HUES64 (cell line): ENCODE measurements around the gene SVOP.
"Not testable (repeated sequence)": the region's sequence is repeated elsewhere in the genome, so short reads cannot be mapped to it uniquely, and the experiment has no call there.

ENCODE experiments used
- H3K27ac ChIP-seq: 2 replicates; pipeline ENCODE4 v1.7.0; 2013; ENCODE audit warnings: low read depth, low read length, inconsistent platforms
- H3K27me3 ChIP-seq: 2 replicates; pipeline ENCODE4 v1.6.1; 2013; ENCODE audit warnings: mild to moderate bottlenecking, low read length; ENCODE audit not compliant: insufficient read depth
- H3K36me3 ChIP-seq: 2 replicates; pipeline ENCODE4 v1.6.1; 2013; ENCODE audit warnings: mild to moderate bottlenecking, low read length; ENCODE audit not compliant: insufficient read depth
- H3K4me1 ChIP-seq: 2 replicates; pipeline ENCODE4 v1.6.1; 2013; ENCODE audit warnings: mild to moderate bottlenecking, low read length, moderate library complexity; ENCODE audit not compliant: insufficient read depth
- H3K4me3 ChIP-seq: 2 replicates; pipeline ENCODE4 v1.5.1; 2013; ENCODE audit warnings: mild to moderate bottlenecking, low read length, moderate library complexity
- H3K9ac ChIP-seq: 2 replicates; pipeline ENCODE4 v1.6.1; 2013; ENCODE audit warnings: mild to moderate bottlenecking, low read depth, low read length
- H3K9me3 ChIP-seq: 2 replicates; pipeline ENCODE4 v1.6.1; 2013; ENCODE audit warnings: low read depth, low read length; ENCODE audit not compliant: insufficient read depth
- WGBS: fragments of 150-250, 120-280 bp; methylation state at CpG from one replicate; pipeline ENCODE4 v1.1.7; 2013; ENCODE audit warnings: missing lambda C conversion rate; 5-methylcytosine and 5-hydroxymethylcytosine counted together

SVOP gene

DNA sequence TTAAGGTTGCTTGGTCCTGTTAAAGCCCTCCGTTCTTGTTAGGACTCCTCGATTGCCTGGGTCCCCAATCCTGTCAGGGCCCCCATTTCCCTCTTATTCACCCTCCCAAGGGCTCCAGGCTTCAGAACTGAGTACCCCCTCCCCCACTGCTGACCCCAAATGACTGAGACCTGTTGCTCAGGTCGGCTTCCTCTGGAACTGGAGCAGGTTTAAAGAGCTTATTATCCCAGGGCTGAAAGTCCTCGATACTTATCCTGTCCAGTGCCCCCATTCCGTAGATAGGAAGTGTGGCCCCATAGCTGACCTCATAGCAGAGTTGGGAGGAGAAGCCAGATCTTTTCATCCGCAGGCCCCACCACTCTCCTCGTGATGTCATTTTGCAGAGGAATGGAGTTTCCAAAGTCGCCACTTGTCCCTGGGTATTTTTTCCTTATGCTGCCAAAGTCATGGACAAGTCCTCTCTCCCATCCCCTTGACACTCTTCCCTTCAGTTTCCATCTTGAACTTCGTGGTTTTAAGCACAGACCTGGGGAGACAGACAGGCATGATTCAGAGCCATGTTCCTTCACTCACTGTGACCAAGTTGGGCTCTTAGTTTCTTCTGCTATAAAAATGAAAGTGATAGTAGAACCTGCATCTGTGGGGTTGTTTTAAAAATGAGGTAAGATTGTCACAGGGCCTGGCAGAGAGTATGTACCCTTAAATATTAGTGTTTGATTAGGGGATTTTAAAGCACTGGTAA is 32.7 kb upstream of the SVOP start:
- H3K9ac ChIP-seq = peak overlapping the region; percentile 60; the same call in 1 of the 2 replicates
- 55% methylated on average over 9 of the region's 9 CpGs for WGBS
- no peaks in the 10 kb centered on the region; the same call in 1 of the 2 replicates for H3K36me3 ChIP-seq
- peak overlapping the region; percentile 93 for H3K4me3 ChIP-seq
- H3K27me3 ChIP-seq = no peaks in the 10 kb centered on the region
- H3K9me3 ChIP-seq = no peaks in the 10 kb centered on the region
- no peak overlapping the region for H3K27ac ChIP-seq
- H3K4me1 ChIP-seq = no peaks in the 10 kb centered on the region; the same call in 1 of the 2 replicates

- no peaks in the 10 kb centered on the region for H3K27me3 ChIP-seq
- peak within 1 kb of the TSS; percentile 60 for H3K9ac ChIP-seq
- H3K36me3 ChIP-seq = no peaks in the 10 kb centered on the region
- no peaks in the 10 kb centered on the region for H3K9me3 ChIP-seq
- no peak within 1 kb of the TSS for H3K27ac ChIP-seq
- no peaks in the 10 kb centered on the region; the same call in 1 of the 2 replicates for H3K4me1 ChIP-seq
- under 1% methylated on average over 61 of the region's 61 CpGs for WGBS
- H3K4me3 ChIP-seq = peak within 1 kb of the TSS; percentile 93
Observed at GRCh38 chr12:109052414-109053323, 31.8 kb upstream of the SVOP start, which contains the start of gene USP30. Gene USP30, plus strand, starts transcription at chr12:109052576. Its CDS starts 103 bp downstream, at chr12:109052679.

GRCh38 chr12:109052097-109052413 is 31.2 kb upstream of the SVOP start:
- no peaks in the 10 kb centered on the region; the same call in 1 of the 2 replicates for H3K4me1 ChIP-seq

GRCh38 chr12:109049794-109050193 is 28.9 kb upstream of the SVOP start:
- H3K36me3 ChIP-seq, H3K9ac ChIP-seq, H3K4me1 ChIP-seq, H3K27ac ChIP-seq, H3K27me3 ChIP-seq, H3K4me3 ChIP-seq, H3K9me3 ChIP-seq: not testable (repeated sequence)
- 93% methylated on average over 8 of the region's 8 CpGs for WGBS

More at GRCh38 chr12:109052097-109052413, 31.2 kb upstream of the SVOP start:
- no peak overlapping the region for H3K9ac ChIP-seq
- H3K4me3 ChIP-seq = peak overlapping the region; percentile 93
- H3K27me3 ChIP-seq = no peaks in the 10 kb centered on the region
- H3K27ac ChIP-seq = no peak overlapping the region
- WGBS = 37% methylated on average over 6 of the region's 6 CpGs
- no peaks in the 10 kb centered on the region for H3K36me3 ChIP-seq
- no peaks in the 10 kb centered on the region for H3K9me3 ChIP-seq

DNA sequence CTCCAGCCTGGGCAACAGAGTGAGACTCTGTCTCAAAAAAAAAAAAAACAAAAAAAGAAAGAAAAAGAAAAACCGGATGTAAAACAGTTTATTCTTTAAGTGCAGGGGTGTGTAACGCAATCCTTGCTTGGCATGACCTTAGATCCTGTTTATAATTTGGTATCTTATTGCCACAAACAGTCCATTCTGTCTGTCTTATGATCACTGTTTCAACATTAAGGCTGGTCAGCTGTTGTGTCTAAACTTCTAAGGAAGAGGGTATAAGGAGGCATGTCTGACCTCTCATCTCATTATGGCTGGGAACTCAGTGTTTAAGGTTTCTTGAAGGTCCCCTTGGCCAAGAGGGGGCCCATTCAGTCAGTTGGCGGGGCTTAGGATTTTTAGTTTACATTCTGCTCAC is 27.8 kb upstream of the SVOP start:
- not testable (repeated sequence) for H3K4me3 ChIP-seq, H3K9ac ChIP-seq, H3K27me3 ChIP-seq, H3K27ac ChIP-seq, H3K36me3 ChIP-seq, H3K4me1 ChIP-seq, H3K9me3 ChIP-seq
- WGBS = 83% methylated on average over 2 of the region's 3 CpGs

- no peak overlapping the region for H3K4me3 ChIP-seq
- H3K4me1 ChIP-seq = no peaks in the 10 kb centered on the region
- peaks cover 10% of the 10 kb centered on the region; the same call in 1 of the 2 replicates for H3K27me3 ChIP-seq
- no peaks in the 10 kb centered on the region for H3K9me3 ChIP-seq
- no peak overlapping the region for H3K27ac ChIP-seq
- no peak overlapping the region for H3K9ac ChIP-seq
- 82% methylated on average over 7 of the region's 8 CpGs for WGBS
- H3K36me3 ChIP-seq = no peaks in the 10 kb centered on the region
Observed at GRCh38 chr12:109047081-109047805, 26.4 kb upstream of the SVOP start.

DNA sequence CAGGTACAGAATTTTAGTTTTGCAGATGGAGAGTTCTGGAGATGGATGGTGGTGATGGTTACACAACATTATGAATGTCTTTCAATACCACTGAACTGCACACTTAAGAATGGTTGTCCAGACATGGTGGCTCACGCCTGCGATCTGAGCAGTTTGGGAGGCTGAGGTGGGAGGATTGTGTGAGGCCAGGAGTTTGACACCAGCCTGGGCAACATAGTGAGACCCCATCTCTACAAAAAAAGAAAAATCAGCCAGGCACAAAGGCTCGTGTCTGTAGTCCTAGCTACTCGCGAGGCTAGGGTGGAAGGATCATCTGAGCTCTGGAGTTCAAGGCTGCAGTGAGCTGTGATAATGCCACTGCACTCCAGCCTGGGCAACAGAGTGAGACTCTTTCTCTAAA is 23.4 kb upstream of the SVOP start:
- Histone ChIP-seq H3K27ac (no peak overlapping the region), H3K9ac (no peak overlapping the region), H3K36me3 (no peaks in the 10 kb centered on the region), H3K4me1 (no peaks in the 10 kb centered on the region), H3K9me3 (peaks cover 6% of the 10 kb centered on the region; the same call in 1 of the 2 replicates), H3K4me3 (no peak overlapping the region), H3K27me3 (peaks cover 10% of the 10 kb centered on the region; the same call in 1 of the 2 replicates)
- WGBS = 89% methylated on average over 5 of the region's 5 CpGs

- WGBS = 97% methylated on average over 1 of the region's 1 CpG
- no peak overlapping the region for H3K4me3 ChIP-seq
- no peak overlapping the region for H3K27ac ChIP-seq
- H3K4me1 ChIP-seq = no peaks in the 10 kb centered on the region
- H3K27me3 ChIP-seq = no peaks in the 10 kb centered on the region
- no peak overlapping the region for H3K9ac ChIP-seq
- no peaks in the 10 kb centered on the region for H3K36me3 ChIP-seq
- peaks cover 6% of the 10 kb centered on the region; the same call in 1 of the 2 replicates for H3K9me3 ChIP-seq
Observed at GRCh38 chr12:109036975-109037374, 16.1 kb upstream of the SVOP start.

- Histone ChIP-seq H3K9ac (no peak overlapping the region), H3K4me3 (no peak overlapping the region), H3K27me3 (no peaks in the 10 kb centered on the region), H3K36me3 (no peaks in the 10 kb centered on the region), H3K9me3 (peaks cover 4% of the 10 kb centered on the region; the same call in 1 of the 2 replicates), H3K27ac (no peak overlapping the region), H3K4me1 (no peaks in the 10 kb centered on the region)
- WGBS = 63% methylated on average over 7 of the region's 7 CpGs
Observed at GRCh38 chr12:109033239-109034196, 12.7 kb upstream of the SVOP start.

DNA sequence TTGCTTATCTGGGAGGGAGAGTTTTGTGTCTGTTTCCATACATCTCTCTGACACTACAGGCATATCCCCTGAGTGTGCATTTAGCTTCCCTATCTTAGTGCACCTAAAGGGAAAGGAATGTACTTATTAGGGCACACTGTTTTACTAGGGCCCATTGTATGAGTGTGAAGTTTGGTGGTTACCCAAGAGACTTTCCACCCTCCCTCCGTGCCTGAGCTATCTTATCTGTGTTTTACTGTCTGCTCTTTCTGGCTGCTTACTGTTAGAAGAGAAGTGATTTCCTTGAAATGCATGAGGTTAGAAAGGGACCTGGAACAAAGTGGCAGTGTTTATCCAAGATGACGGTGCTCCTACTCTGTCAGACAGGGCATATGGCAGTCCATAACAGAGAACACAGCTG is 8.5 kb upstream of the SVOP start:
- H3K4me3 ChIP-seq = no peak overlapping the region
- no peaks in the 10 kb centered on the region for H3K4me1 ChIP-seq
- no peaks in the 10 kb centered on the region for H3K27me3 ChIP-seq
- H3K9me3 ChIP-seq = peaks cover 4% of the 10 kb centered on the region; the same call in 1 of the 2 replicates
- H3K9ac ChIP-seq = no peak overlapping the region
- 75% methylated on average over 2 of the region's 2 CpGs for WGBS
- no peaks in the 10 kb centered on the region for H3K36me3 ChIP-seq
- H3K27ac ChIP-seq = no peak overlapping the region
